OCI-LY1 (cell line): ENCODE results near the gene CATSPER3.

Source experiments
- H2AFZ ChIP-seq: fragments of 200-600 bp; sonication (generic), shearing (Covaris generic); 2 replicates; pipeline ENCODE4 v1.6.0; 2014; ENCODE audit warnings: antibody characterized with exemption, mild to moderate bottlenecking, low read length
- H3F3A ChIP-seq: fragments of 200-600 bp; sonication (generic), shearing (Covaris generic); 2 replicates; pipeline ENCODE4 v1.6.0; 2014; ENCODE audit warnings: mild to moderate bottlenecking, antibody characterized with exemption, low read length, moderate library complexity; ENCODE audit not compliant: insufficient read depth
- H3K27ac ChIP-seq: fragments of 200-600 bp; sonication (generic); 2 replicates; pipeline ENCODE4 v1.5.1; 2014; ENCODE audit warnings: low read length, mixed run types, mild to moderate bottlenecking, low read depth; ENCODE audit not compliant: poor library complexity, severe bottlenecking
- H3K27me3 ChIP-seq: fragments of 200-600 bp; sonication (generic); 2 replicates; pipeline ENCODE4 v1.6.0; 2014; ENCODE audit warnings: antibody characterized with exemption, mild to moderate bottlenecking, low read length, moderate library complexity; ENCODE audit not compliant: insufficient read depth
- H3K36me3 ChIP-seq: fragments of 200-600 bp; sonication (generic); 2 replicates; pipeline ENCODE4 v1.6.1; 2014; ENCODE audit warnings: mild to moderate bottlenecking, antibody characterized with exemption, low read length, moderate library complexity, mixed read lengths; ENCODE audit not compliant: insufficient read depth
- H3K4me1 ChIP-seq: fragments of 200-600 bp; sonication (generic); 2 replicates; pipeline ENCODE4 v1.5.1; 2014; ENCODE audit warnings: mild to moderate bottlenecking, low read length, moderate library complexity; ENCODE audit not compliant: insufficient read depth, severe bottlenecking
- H3K4me2 ChIP-seq: fragments of 200-600 bp; sonication (generic), shearing (Covaris generic); 2 replicates; pipeline ENCODE4 v1.6.1; 2014; ENCODE audit warnings: low read length
- H3K4me3 ChIP-seq: fragments of 200-600 bp; sonication (generic); 2 replicates; pipeline ENCODE4 v1.5.1; 2014; ENCODE audit warnings: low read length, low read depth, mild to moderate bottlenecking, mixed read lengths; ENCODE audit not compliant: poor library complexity, severe bottlenecking
- H3K79me2 ChIP-seq: fragments of 200-600 bp; shearing (Covaris generic); 2 replicates; pipeline ENCODE4 v1.6.1; 2016; ENCODE audit warnings: mixed run types, low read length, mixed read lengths; ENCODE audit not compliant: insufficient read depth
- H3K9ac ChIP-seq: fragments of 200-600 bp; sonication (generic), shearing (Covaris generic); 2 replicates; pipeline ENCODE4 v1.6.1; 2014; ENCODE audit warnings: mild to moderate bottlenecking, low read length, mixed read lengths
- H3K9me2 ChIP-seq: fragments of 200-600 bp; sonication (generic), shearing (Covaris generic); 2 replicates; pipeline ENCODE4 v1.6.1; 2014; ENCODE audit warnings: low read depth, mild to moderate bottlenecking, low read length, mixed read lengths
- H3K9me3 ChIP-seq: fragments of 200-600 bp; shearing (Covaris generic); 2 replicates; pipeline ENCODE4 v1.6.1; 2014; ENCODE audit warnings: low read length, mixed read lengths
- H4K20me1 ChIP-seq: fragments of 200-600 bp; sonication (generic), shearing (Covaris generic); 2 replicates; pipeline ENCODE4 v1.6.0; 2016; ENCODE audit warnings: mild to moderate bottlenecking, low read length; ENCODE audit not compliant: insufficient read depth
- CTCF ChIP-seq: fragments of 200-600 bp; sonication (generic), shearing (Covaris generic); IDR thresholded peaks from 2 replicates; pipeline ENCODE4 v1.5.1; 2017; ENCODE audit warnings: mild to moderate bottlenecking, antibody characterized with exemption, low read length, moderate library complexity, mixed read lengths
- EZH2 ChIP-seq: fragments of 200-600 bp; sonication (generic), shearing (Covaris generic); IDR thresholded peaks from 2 replicates; pipeline ENCODE4 v1.8.0; 2017; ENCODE audit warnings: borderline replicate concordance, mixed run types, mild to moderate bottlenecking, antibody characterized with exemption, low read length, moderate library complexity, mixed read lengths

CATSPER3 gene

GRCh38 chr5:135012951-135013391 lies 45.3 kb downstream of the CATSPER3 start:
- no peak for TF ChIP-seq CTCF
- TF ChIP-seq EZH2, result no peak
- Histone ChIP-seq H4K20me1 (no peaks in the 10 kb centered on the region), H3K27me3 (no peaks in the 10 kb centered on the region), H3K9me3 (no peaks in the 10 kb centered on the region), H3F3A (no peaks in the 10 kb centered on the region), H3K36me3 (no peaks in the 10 kb centered on the region), H2AFZ (no peak overlapping the region), H3K4me1 (no peaks in the 10 kb centered on the region), H3K27ac (no peak overlapping the region), H3K9me2 (no peaks in the 10 kb centered on the region), H3K9ac (no peak overlapping the region), H3K79me2 (no peaks in the 10 kb centered on the region), H3K4me3 (no peak overlapping the region), H3K4me2 (no peak overlapping the region)

- H3K9me2 ChIP-seq, result no peaks in the 10 kb centered on the region
- H3K9ac ChIP-seq, result no peak overlapping the region
- no peaks in the 10 kb centered on the region for H3F3A ChIP-seq
- no peak for TF ChIP-seq CTCF
- no peak for TF ChIP-seq EZH2
- H4K20me1 ChIP-seq, result no peaks in the 10 kb centered on the region
- no peak overlapping the region for H3K4me3 ChIP-seq
- H3K4me2 ChIP-seq, result no peak overlapping the region
- no peaks in the 10 kb centered on the region for H3K36me3 ChIP-seq
- no peaks in the 10 kb centered on the region for H3K4me1 ChIP-seq
- no peaks in the 10 kb centered on the region for H3K79me2 ChIP-seq
- H3K9me3 ChIP-seq, result no peaks in the 10 kb centered on the region
- H2AFZ ChIP-seq, result no peak overlapping the region
- H3K27me3 ChIP-seq, result no peaks in the 10 kb centered on the region
- H3K27ac ChIP-seq, result no peak overlapping the region
Measured at GRCh38 chr5:135013445-135013844, 45.7 kb downstream of the CATSPER3 start.

- Histone ChIP-seq H3K9me2 (no peaks in the 10 kb centered on the region), H3F3A (no peaks in the 10 kb centered on the region), H3K79me2 (no peaks in the 10 kb centered on the region), H3K27ac (no peak overlapping the region), H3K9me3 (no peaks in the 10 kb centered on the region), H4K20me1 (no peaks in the 10 kb centered on the region), H3K9ac (no peak overlapping the region), H3K4me2 (no peak overlapping the region), H2AFZ (no peak overlapping the region), H3K4me1 (no peaks in the 10 kb centered on the region), H3K36me3 (no peaks in the 10 kb centered on the region), H3K4me3 (no peak overlapping the region), H3K27me3 (no peaks in the 10 kb centered on the region)
- TF ChIP-seq EZH2, result no peak
- no peak for TF ChIP-seq CTCF
Measured at GRCh38 chr5:135013947-135014570, 46.4 kb downstream of the CATSPER3 start.
